ENCODE measurements around the gene SPARCL1. TPM values are rescaled to one million over a fixed set of nuclear protein-coding genes. Genes with fewer than 3 reads are reported as not detected.

SPARCL1 gene
- total and polyA plus RNA-seq, 2 of the 13 experiments (the other 11 are each of a cell fraction or from before 2014, with no cell fraction given), result 0.04 TPM; not detected in 1

GRCh38 chr4:87516683-87517082, 12.5 kb downstream of the SPARCL1 start:
- ChIA-PET POLR2A (no interaction called here), CTCF (ENCODE audit: low intra/inter-chr PET ratio, low total read pairs) (no interaction called here)
- H3K9me3 ChIP-seq (ENCODE audit: low read length), result no peaks in the 10 kb centered on the region
- 13% methylated on average over 3 of the region's 3 CpGs for WGBS (ENCODE audit: low lambda C conversion rate)
- intact Hi-C loops (cut with micrococcal nuclease; ENCODE audit: unreplicated experiment), result no loop called here
- ATAC-seq (no peak), FAIRE-seq (no peak), DNase-seq (ENCODE audit: low spot score) (no peak)
- H3K36me3 ChIP-seq (replicated peaks in 1 of 2; ENCODE audit: control insufficient read depth in 1 of 2, insufficient read depth in 2 of 2, low read length in 2 of 2), result no peaks in the 10 kb centered on the region
- no peak overlapping the region for H3K9ac ChIP-seq (ENCODE audit: insufficient read depth, low read depth, low read length)
- in situ Hi-C loops (cut with HindIII; ENCODE audit: extremely low pct_ligation_motif_present, low pct_unique_long_range_greater_than_20kb), result no loop called here
- H4K20me1 ChIP-seq (ENCODE audit: insufficient read depth, low read length), result no peaks in the 10 kb centered on the region
- BruUV-seq (replicated peaks), result no TSS peak
- no peak overlapping the region for H3K4me2 ChIP-seq (ENCODE audit: low read depth, low read length)
- no peaks in the 10 kb centered on the region for H3K27me3 ChIP-seq (ENCODE audit: control insufficient read depth in 1 of 2, insufficient read depth in 2 of 2, low read length in 2 of 2)
- no peak overlapping the region for H3K27ac ChIP-seq (ENCODE audit: extremely low read length, insufficient read depth, low read length)
- H3K4me1 ChIP-seq (ENCODE audit: insufficient read depth, low read length), result no peaks in the 10 kb centered on the region
- no peaks in the 10 kb centered on the region for H3K79me2 ChIP-seq (ENCODE audit: insufficient read depth, low read length)
- H3K4me3 ChIP-seq (replicated peaks in 1 of 3; ENCODE audit: insufficient read depth in 1 of 3, low read depth in 2 of 3, low read length in 3 of 3), result no peak overlapping the region
- H2AFZ ChIP-seq (ENCODE audit: low read length), result no peak overlapping the region
- TF ChIP-seq ZNF18 (CRISPR knock-in tag; IDR thresholded peaks at IDR 0.05; ENCODE audit: insufficient replicate concordance), result no peak
- TF ChIP-seq ZNF746 (CRISPR knock-in tag; IDR thresholded peaks at IDR 0.05), result no peak
- TF ChIP-seq TCF7L2 (IDR thresholded peaks at IDR 0.05; ENCODE audit: low read depth, low read length), result no peak
- no peak for TF ChIP-seq ZNF816 (CRISPR knock-in tag; IDR thresholded peaks at IDR 0.05; ENCODE audit: borderline replicate concordance)
- TF ChIP-seq AGO2 (optimal IDR thresholded peaks at IDR 0.05; ENCODE audit: low read depth, low read length), result no peak
- TF ChIP-seq ZNF451 (CRISPR knock-in tag; IDR thresholded peaks at IDR 0.05), result no peak
- no peak for TF ChIP-seq SNAPC4 (CRISPR knock-in tag; IDR thresholded peaks at IDR 0.05)
- no peak for TF ChIP-seq BRF2 (CRISPR knock-in tag; IDR thresholded peaks at IDR 0.05)
- TF ChIP-seq ZNF770 (CRISPR knock-in tag; IDR thresholded peaks at IDR 0.05), result no peak
- TF ChIP-seq ZNF781 (CRISPR knock-in tag; IDR thresholded peaks at IDR 0.05; ENCODE audit: borderline replicate concordance, not compliant biosample characterization), result no peak
- TF ChIP-seq ISX (CRISPR knock-in tag; conservative IDR thresholded peaks at IDR 0.05), result no peak
- no peak for TF ChIP-seq ZNF292 (CRISPR knock-in tag; IDR thresholded peaks at IDR 0.05; ENCODE audit: borderline replicate concordance, low read depth)
